Testis (tissue), 3 donors: ENCODE results near the gene DLG3. TPM values are rescaled to one million over a fixed set of nuclear protein-coding genes. Genes with fewer than 3 reads are reported as not detected.

Experiments used
- DNase-seq: peaks from one replicate; pipeline ENCODE4 v3.0.0-alpha.2; 2019
- H3K27ac ChIP-seq, 2 donors: fragments of 200-600 bp; sonication (generic); one replicate each; pipeline ENCODE4 v1.5.1; 2019
- H3K27me3 ChIP-seq: fragments of 200-600 bp; sonication (generic); one replicate; pipeline ENCODE4 v1.5.1; 2019
- H3K36me3 ChIP-seq: fragments of 200-600 bp; sonication (generic); one replicate; pipeline ENCODE4 v1.5.1; 2017; ENCODE audit warnings: low read depth; ENCODE audit errors: missing control alignments
- H3K4me1 ChIP-seq: fragments of 200-600 bp; sonication (generic); one replicate; pipeline ENCODE4 v1.5.1; 2019
- H3K4me3 ChIP-seq, 2 donors: fragments of 200-600 bp; sonication (generic); one replicate each; pipeline ENCODE4 v1.5.1; 2017 to 2019
- H3K9me3 ChIP-seq: fragments of 200-600 bp; sonication (generic); one replicate; pipeline ENCODE4 v1.5.1; 2017
- CTCF ChIP-seq, 3 experiments: fragments of 450-650 bp in 2 of 3; fragments of 200-600 bp in 1 of 3; sonication (generic) in 1 of 3; IDR thresholded peaks; one replicate each; pipeline ENCODE4 v1.5.1; 2016 to 2019; ENCODE audit warnings: antibody characterized with exemption in 3 of 3, mild to moderate bottlenecking in 2 of 3, moderate library complexity in 1 of 3
- POLR2A ChIP-seq: fragments of 450-650 bp; IDR thresholded peaks from one replicate; pipeline ENCODE4 v1.6.1; 2017; ENCODE audit warnings: antibody characterized with exemption, mild to moderate bottlenecking, moderate library complexity
- WGBS, 2 donors: methylation state at CpG; one replicate each; pipeline ENCODE4 v1.1.5; 2018; 5-methylcytosine and 5-hydroxymethylcytosine counted together
- intact Hi-C: fragments of 100-400 bp; cut with DNase I; formaldehyde crosslinking; loops from one replicate; pipeline ENCODE4 v1.15.1; 2023; ENCODE audit warnings: low total_unique reads
- polyA plus RNA-seq: library from polyadenylated mRNA; stranded (reverse); fragments of 350-450 nt; fragmentation: Illumina TruSeq; extraction: RNeasy Lipid Tissue Mini Kit (QIAGEN cat#74804); gene quantifications from one replicate; pipeline ENCODE4 v1.2.3, GENCODE V29; 2014; ENCODE audit warnings: low read depth, low replicate concordance; ENCODE audit not compliant: insufficient read depth
- total RNA-seq, 2 donors: library from RNA; depleted of rRNA; stranded (reverse); fragments of >200 nt; gene quantifications; one replicate each; pipeline ENCODE4 v1.2.3, GENCODE V29; 2016

Gene DLG3
- total and polyA plus RNA-seq, 3 donors from 2014 or later: 5.6 to 7.8 (median 7.1) TPM

- Histone ChIP-seq H3K27ac (no peak overlapping the region), H3K36me3 (no peaks in the 10 kb centered on the region), H3K9me3 (no peaks in the 10 kb centered on the region), H3K4me1 (no peaks in the 10 kb centered on the region), H3K27me3 (no peaks in the 10 kb centered on the region), H3K4me3 (no peak overlapping the region)
- intact Hi-C loops: no loop called here
- WGBS, 2 donors: 73 to 80% methylated on average over 1 to 8 of the region's 8 CpGs
- no peak for DNase-seq
- TF ChIP-seq POLR2A: no peak
- TF ChIP-seq CTCF (IDR thresholded peaks at IDR 0.05): no peak
These were observed 81.1 kb downstream of the DLG3 start for GRCh38 chrX:70525733-70526132.

GRCh38 chrX:70527053-70527452 is 82.4 kb downstream of the DLG3 start:
- TF ChIP-seq CTCF (IDR thresholded peaks at IDR 0.05) (no peak), POLR2A (no peak)
- Histone ChIP-seq H3K27ac (no peak overlapping the region), H3K9me3 (no peaks in the 10 kb centered on the region), H3K27me3 (no peaks in the 10 kb centered on the region), H3K4me1 (no peaks in the 10 kb centered on the region), H3K36me3 (no peaks in the 10 kb centered on the region), H3K4me3 (no peak overlapping the region)
- intact Hi-C loops: no loop called here
- no peak for DNase-seq

DNA sequence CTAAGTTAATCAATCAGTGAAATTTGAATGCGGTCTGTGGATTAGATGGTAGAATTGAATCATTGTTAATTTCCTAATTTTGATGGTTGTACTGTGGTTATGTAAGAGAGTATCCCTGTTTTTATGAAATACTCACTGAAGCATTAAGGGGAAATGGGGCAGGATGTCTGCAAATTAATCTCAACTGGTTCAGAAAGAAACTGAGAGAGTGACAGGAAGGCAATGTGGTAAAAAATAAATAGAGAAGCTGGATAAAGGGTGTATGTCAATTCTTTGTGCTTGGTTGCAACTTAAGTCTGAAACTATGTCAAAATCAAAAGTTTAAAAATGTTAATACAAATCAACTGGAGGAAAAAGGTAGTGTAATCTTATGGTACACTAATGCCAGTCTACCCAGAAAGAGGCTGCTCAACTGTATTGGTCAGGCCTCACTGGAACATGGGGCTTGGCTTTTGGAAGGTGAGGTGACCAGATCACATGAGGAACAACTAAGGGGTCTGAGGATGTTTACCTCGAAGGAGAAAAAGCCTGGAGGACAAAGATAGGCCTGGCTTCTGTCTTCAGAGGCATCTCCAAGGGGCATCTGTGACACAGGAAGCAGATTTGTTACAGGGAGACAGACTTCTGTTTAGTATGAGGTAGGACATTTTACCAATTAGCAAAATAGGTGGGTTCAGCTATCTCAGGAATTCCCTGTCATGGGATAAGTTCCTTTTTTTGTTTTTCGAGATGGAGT is 83.1 kb downstream of the DLG3 start:
- H3K27ac ChIP-seq: no peak overlapping the region
- no peaks in the 10 kb centered on the region for H3K36me3 ChIP-seq
- no peaks in the 10 kb centered on the region for H3K9me3 ChIP-seq
- TF ChIP-seq POLR2A: no peak
- intact Hi-C loops: no loop called here
- H3K4me1 ChIP-seq: no peaks in the 10 kb centered on the region
- no peak for DNase-seq
- no peak overlapping the region for H3K4me3 ChIP-seq
- no peaks in the 10 kb centered on the region for H3K27me3 ChIP-seq
- WGBS, 2 donors: 81 to 82% methylated on average over 3 of the region's 3 CpGs

- no peaks in the 10 kb centered on the region for H3K27me3 ChIP-seq
- H3K36me3 ChIP-seq: no peaks in the 10 kb centered on the region
- no peaks in the 10 kb centered on the region for H3K9me3 ChIP-seq
- H3K4me1 ChIP-seq: no peaks in the 10 kb centered on the region
- WGBS, 2 donors: 85% methylated on average over 1 of the region's 1 CpG; no CpG with 5 or more reads in 1 of the 2 donors
- no peak overlapping the region for H3K4me3 ChIP-seq
- intact Hi-C loops: no loop called here
- DNase-seq: no peak
- TF ChIP-seq CTCF (IDR thresholded peaks at IDR 0.05) (no peak), POLR2A (no peak)
- no peak overlapping the region for H3K27ac ChIP-seq
These were observed 90.6 kb downstream of the DLG3 start for GRCh38 chrX:70535198-70535597.

GRCh38 chrX:70549429-70549828 is 104.8 kb downstream of the DLG3 start:
- TF ChIP-seq POLR2A (no peak), CTCF (IDR thresholded peaks at IDR 0.05) (no peak)
- intact Hi-C loops: no loop called here
- no peak for DNase-seq
- 100% methylated on average over 1 of the region's 3 CpGs; no CpG with 5 or more reads in 1 of the 2 donors for WGBS, 2 donors
- Histone ChIP-seq H3K4me1 (no peaks in the 10 kb centered on the region), H3K9me3 (no peaks in the 10 kb centered on the region), H3K27me3 (no peaks in the 10 kb centered on the region), H3K27ac (no peak overlapping the region), H3K36me3 (no peaks in the 10 kb centered on the region), H3K4me3 (no peak overlapping the region)
